ENCODE data around the gene NOL3. TPM values are rescaled to one million over a fixed set of nuclear protein-coding genes. Genes with fewer than 3 reads are reported as not detected.
A peak's percentile ranks its signal among the peaks of the same experiment; 100 is the strongest.

NOL3 gene
- total RNA-seq, 2 experiments from 2014 or later, result 14.8 to 20.1 TPM

DNA sequence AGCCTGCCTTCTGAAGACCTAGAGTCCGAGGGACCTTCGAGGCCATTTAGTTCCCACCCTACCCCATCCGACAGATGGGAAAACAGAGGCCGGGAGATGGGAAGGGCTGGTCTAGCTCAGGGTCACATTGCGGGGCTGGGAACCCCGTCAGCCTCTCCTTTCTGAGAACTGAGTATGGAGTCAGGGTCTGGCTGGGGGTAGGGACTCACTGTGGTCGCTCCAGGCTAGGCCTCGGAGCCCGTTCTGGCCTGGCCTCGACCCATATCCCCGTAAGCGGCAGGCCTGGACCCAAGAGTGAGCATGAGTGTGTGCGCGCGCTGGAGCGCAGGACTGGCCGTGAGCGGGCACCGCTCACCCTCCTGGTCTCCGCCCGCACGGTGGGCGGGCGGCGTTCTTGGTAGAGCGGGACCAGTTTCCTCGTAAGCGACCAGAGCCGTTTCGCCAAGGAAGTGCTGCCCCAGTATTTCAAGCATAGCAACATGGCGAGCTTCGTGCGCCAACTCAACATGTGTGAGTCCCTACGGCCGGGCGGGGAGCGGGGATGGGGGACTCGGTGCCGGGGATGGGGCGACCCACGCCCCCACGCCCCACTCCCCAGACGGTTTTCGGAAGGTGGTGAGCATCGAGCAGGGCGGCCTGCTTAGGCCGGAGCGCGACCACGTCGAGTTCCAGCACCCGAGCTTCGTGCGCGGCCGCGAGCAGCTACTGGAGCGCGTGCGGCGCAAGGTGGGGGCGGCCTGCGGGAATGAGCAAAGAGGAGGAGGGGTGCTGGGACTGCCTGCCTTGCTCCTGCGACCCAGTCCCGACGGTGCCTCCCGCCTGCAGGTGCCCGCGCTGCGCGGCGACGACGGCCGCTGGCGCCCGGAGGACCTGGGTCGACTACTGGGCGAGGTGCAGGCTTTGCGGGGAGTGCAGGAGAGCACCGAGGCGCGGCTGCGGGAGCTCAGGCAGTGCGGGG, 4.9 kb upstream of the NOL3 start:
- CTCF ChIA-PET, result interaction anchor here (0.6 to 4.1 kb wide), 6 partner anchors 9 to 147 kb away, joined by 3 to 12 read pairs (median 5); partner anchors contain the start of gene B3GNT9
- Mint-ChIP-seq H3K9me3 (no peaks in the 10 kb centered on the region), H3K4me1 (ENCODE audit: low read depth) (peaks cover 39% of the 10 kb centered on the region), H3K36me3 (peaks cover 10% of the 10 kb centered on the region), H3K27ac (no peak overlapping the region), H3K4me3 (peak overlapping the region; percentile 12), H3K27me3 (peaks cover 43% of the 10 kb centered on the region)
- POLR2A ChIA-PET, result interaction anchor here (1.0 to 1.1 kb wide), 2 partner anchors 9 to 12 kb away, joined by 3 to 4 read pairs; no protein-coding TSS in a partner anchor
- intact Hi-C loops (cut with micrococcal nuclease), result no loop called here
- DNase-seq, result no peak

DNA sequence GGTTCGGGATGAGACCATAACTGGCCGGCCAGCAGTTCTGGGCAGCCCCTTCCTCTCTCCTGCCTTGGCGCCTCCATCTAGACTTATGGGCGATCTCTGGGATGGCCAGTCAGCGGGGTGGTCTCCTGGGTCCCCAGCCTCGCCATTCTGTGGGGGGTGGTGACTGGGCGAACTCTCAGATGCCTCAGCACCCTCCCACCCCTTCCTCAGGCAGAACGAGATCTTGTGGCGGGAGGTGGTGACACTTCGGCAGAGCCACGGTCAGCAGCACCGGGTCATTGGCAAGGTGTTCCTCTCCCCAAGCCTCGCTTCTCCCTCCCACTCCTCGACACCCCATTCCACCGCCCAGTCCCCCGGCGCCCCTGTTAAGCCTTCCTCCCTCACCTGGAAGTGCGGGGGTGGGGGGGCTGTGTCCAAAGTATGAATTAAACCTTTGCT, 4.2 kb upstream of the NOL3 start:
- intact Hi-C loops (cut with micrococcal nuclease), result no loop called here
- no peak for DNase-seq
- ChIA-PET CTCF (interaction anchor here (0.6 to 1.8 kb wide), 4 partner anchors 11 to 188 kb away, joined by 3 to 8 read pairs (median 5); partner anchors contain the start of gene B3GNT9), POLR2A (no interaction called here)
- Mint-ChIP-seq H3K27me3 (peaks cover 46% of the 10 kb centered on the region), H3K4me3 (peak overlapping the region; percentile 5), H3K27ac (no peak overlapping the region), H3K9me3 (no peaks in the 10 kb centered on the region), H3K4me1 (ENCODE audit: low read depth) (peaks cover 38% of the 10 kb centered on the region), H3K36me3 (peaks cover 8% of the 10 kb centered on the region)

DNA sequence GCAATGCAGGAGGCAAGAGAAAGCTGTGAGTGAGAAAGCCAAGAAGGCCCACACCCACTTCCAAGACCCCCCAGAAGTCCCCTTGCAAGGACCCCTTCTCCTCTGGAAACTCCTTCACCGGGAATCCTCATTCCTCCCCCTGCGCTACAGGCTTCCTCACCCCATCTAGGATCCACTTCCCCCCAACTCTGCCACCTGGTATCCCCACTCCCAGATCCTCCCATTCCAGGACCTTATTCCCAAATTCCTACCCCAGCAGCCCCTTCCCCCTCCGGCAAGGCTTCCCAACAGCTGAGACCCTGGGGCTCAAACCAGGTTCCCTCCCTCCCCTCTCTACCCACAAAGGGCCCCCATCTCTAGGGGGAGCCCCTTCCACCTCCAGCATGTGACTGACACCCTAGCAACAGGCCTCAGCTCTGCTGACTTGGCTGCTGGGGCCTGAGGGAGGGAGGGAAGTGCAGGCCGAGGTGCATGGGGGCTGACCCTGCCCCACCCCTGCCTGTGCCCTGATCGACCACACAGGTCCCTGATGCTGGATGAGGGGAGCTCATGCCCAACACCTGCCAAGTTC, 3.7 kb upstream of the NOL3 start:
- H3K9me3 Mint-ChIP-seq, result no peaks in the 10 kb centered on the region
- no peak for DNase-seq
- CTCF ChIA-PET, result interaction anchor here (1.0 kb wide), 1 partner anchor 189 kb away, joined by 3 read pairs; no protein-coding TSS in a partner anchor
- POLR2A ChIA-PET, result no interaction called here
- H3K36me3 Mint-ChIP-seq, result peaks cover 5% of the 10 kb centered on the region
- intact Hi-C loops (cut with micrococcal nuclease), result no loop called here
- H3K4me1 Mint-ChIP-seq (ENCODE audit: low read depth), result peaks cover 41% of the 10 kb centered on the region
- H3K4me3 Mint-ChIP-seq, result no peak overlapping the region
- H3K27me3 Mint-ChIP-seq, result peaks cover 50% of the 10 kb centered on the region
- H3K27ac Mint-ChIP-seq, result no peak overlapping the region

DNA sequence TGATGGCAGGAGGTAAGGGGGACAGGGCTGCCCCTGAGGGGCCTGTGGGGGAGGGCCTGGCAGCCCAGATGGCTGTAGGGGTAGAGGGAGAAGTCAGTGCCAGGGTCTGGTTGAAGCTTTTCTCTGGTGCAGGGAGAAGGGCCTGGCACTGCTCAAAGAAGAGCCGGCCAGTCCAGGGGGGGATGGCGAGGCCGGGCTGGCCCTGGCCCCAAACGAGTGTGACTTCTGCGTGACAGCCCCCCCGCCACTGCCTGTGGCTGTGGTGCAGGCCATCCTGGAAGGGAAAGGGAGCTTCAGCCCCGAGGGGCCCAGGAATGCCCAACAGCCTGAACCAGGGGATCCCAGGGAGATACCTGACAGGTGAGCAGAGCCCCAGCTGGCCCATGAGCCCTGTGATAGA, 2.8 kb upstream of the NOL3 start:
- Mint-ChIP-seq H3K4me3 (no peak overlapping the region), H3K36me3 (no peaks in the 10 kb centered on the region), H3K27me3 (peaks cover 50% of the 10 kb centered on the region), H3K9me3 (no peaks in the 10 kb centered on the region), H3K4me1 (ENCODE audit: low read depth) (peaks cover 34% of the 10 kb centered on the region), H3K27ac (no peak overlapping the region)
- CTCF ChIA-PET, result interaction anchor here (1.0 to 3.7 kb wide), 2 partner anchors 8 to 18 kb away, joined by 3 to 35 read pairs; partner anchors contain the start of genes FBXL8 and TRADD
- DNase-seq, result no peak
- intact Hi-C loops (cut with micrococcal nuclease), result no loop called here
- POLR2A ChIA-PET, result interaction anchor here (3.0 kb wide), 1 partner anchor 8 kb away, joined by 23 read pairs; the partner anchor contains the start of genes FBXL8 and TRADD

DNA sequence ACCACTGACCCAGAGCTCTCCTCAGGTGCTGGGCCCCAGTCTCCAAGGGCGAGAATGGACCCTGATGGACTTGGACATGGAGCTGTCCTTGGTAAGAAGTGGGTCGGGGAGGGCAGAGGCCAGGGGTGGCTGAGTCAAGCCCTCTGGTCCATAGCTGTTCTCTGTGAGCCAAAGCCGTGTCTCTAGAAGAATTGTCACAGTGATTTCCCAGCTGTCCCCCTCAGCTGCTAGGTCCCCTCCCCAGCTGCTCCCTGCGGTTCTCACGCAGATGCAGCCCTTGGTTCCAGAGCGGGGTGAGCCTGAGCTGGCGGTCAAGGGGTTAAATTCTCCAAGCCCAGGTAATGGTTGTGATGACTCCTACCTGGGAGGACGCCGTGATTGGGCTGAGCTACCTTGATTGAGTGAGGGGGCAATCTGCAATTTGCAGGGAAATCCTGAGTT, 1.3 kb upstream of the NOL3 start:
- Mint-ChIP-seq H3K27me3 (peaks cover 54% of the 10 kb centered on the region), H3K4me3 (no peak overlapping the region), H3K36me3 (no peaks in the 10 kb centered on the region), H3K27ac (no peak overlapping the region), H3K4me1 (ENCODE audit: low read depth) (peaks cover 41% of the 10 kb centered on the region), H3K9me3 (no peaks in the 10 kb centered on the region)
- DNase-seq, result no peak
- intact Hi-C loops (cut with micrococcal nuclease), result no loop called here
- ChIA-PET POLR2A (interaction anchor here (0.6 to 3.0 kb wide), 2 partner anchors 9 to 11 kb away, joined by 3 to 23 read pairs; partner anchors contain the start of genes FBXL8 and TRADD), CTCF (interaction anchor here (0.6 to 3.7 kb wide), 6 partner anchors 9 to 208 kb away, joined by 3 to 35 read pairs (median 5); partner anchors contain the start of genes B3GNT9, CES3, FBXL8 and TRADD)

DNA sequence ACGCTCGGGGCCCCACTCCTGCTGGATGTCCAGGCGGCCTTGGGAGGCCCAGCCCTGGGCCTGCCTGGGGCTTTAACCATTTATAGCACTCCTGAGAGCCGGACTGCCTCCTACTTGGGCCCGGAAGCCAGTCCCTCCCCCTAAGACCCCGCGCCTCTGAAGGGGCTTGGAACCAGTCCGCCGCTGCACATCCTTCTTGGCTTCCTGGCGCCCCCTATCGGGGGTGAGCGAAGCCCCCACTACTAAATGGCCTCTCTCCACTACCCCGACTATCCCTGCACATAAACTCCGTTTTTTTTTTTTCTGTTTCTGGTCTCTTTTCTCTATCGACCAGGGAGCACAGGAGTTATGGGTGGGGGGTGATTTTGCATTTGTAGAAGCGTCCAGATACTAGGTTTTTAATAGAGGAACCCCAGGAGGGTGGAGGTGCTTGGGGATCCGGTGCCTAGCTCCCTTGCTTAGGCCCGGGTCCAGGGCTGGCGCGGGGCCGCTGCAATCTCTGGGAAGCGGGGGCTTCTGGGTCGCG, 633 bp upstream of the NOL3 start:
- ChIA-PET POLR2A (interaction anchor here (3.0 kb wide), 1 partner anchor 10 kb away, joined by 23 read pairs; the partner anchor contains the start of genes FBXL8 and TRADD), CTCF (interaction anchor here (0.5 to 3.7 kb wide), 9 partner anchors 10 to 393 kb away, joined by 3 to 35 read pairs (median 5); partner anchors contain the start of genes B3GNT9, CTCF, FBXL8 and TRADD)
- H3K27me3 Mint-ChIP-seq, result peaks cover 50% of the 10 kb centered on the region
- H3K9me3 Mint-ChIP-seq, result no peaks in the 10 kb centered on the region
- DNase-seq, result peak; percentile 53
- intact Hi-C loops (cut with micrococcal nuclease), result loop anchor here (1.0 to 10.0 kb wide), 3 partner anchors 10 to 915 kb away; partner anchors contain the start of genes FBXL8, NFATC3 and TRADD
- H3K4me1 Mint-ChIP-seq (ENCODE audit: low read depth), result peaks cover 38% of the 10 kb centered on the region
- peak overlapping the region; percentile 76 for H3K4me3 Mint-ChIP-seq
- H3K27ac Mint-ChIP-seq, result peak overlapping the region; percentile 11
- no peaks in the 10 kb centered on the region for H3K36me3 Mint-ChIP-seq

DNA sequence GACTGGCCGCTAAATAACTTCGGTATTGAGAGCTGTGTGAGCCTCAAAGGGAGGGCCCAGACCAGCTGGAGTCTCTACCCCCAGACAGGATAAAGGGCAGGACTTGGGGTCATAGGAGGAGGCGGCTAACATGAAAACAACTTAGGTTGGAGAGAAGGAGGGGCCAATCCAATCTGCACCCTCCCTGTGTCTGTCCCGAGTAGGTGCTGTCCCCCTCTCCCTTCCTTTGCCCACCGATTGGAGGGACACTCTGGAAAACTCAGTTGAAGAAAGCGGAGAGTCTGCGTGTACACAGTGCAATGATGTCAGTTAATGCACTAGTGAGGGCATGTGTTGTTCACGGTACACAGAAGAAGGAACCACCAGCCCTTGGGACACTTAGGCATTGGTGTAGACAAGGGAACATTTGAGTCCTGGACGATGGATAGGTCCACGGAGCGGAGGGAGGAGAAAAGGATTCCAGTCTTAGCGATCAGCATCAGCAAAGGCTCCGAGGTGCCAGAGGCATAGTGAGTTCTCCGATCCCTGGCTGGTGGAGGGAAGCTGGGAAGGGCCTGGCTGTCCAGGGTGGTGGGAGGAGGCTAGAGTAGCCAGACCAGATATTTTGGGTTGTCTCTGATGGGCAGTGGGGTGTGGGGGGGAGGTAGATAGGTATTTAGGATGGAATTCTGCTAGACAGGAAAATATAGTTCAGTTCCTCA, 761 bp downstream of the NOL3 start:
- H3K4me3 Mint-ChIP-seq, result peak overlapping the region; percentile 67
- H3K27me3 Mint-ChIP-seq, result peaks cover 44% of the 10 kb centered on the region
- POLR2A ChIA-PET, result no interaction called here
- H3K9me3 Mint-ChIP-seq, result no peaks in the 10 kb centered on the region
- H3K4me1 Mint-ChIP-seq (ENCODE audit: low read depth), result peaks cover 34% of the 10 kb centered on the region
- DNase-seq, result no peak
- no peak overlapping the region for H3K27ac Mint-ChIP-seq
- intact Hi-C loops (cut with micrococcal nuclease), result loop anchor here (1.0 to 10.0 kb wide), 3 partner anchors 12 to 914 kb away; partner anchors contain the start of genes FBXL8, NFATC3 and TRADD
- CTCF ChIA-PET, result interaction anchor here (1.3 to 3.7 kb wide), 5 partner anchors 12 to 217 kb away, joined by 5 to 35 read pairs (median 14); partner anchors contain the start of genes B3GNT9, FBXL8 and TRADD
- no peaks in the 10 kb centered on the region for H3K36me3 Mint-ChIP-seq

DNA sequence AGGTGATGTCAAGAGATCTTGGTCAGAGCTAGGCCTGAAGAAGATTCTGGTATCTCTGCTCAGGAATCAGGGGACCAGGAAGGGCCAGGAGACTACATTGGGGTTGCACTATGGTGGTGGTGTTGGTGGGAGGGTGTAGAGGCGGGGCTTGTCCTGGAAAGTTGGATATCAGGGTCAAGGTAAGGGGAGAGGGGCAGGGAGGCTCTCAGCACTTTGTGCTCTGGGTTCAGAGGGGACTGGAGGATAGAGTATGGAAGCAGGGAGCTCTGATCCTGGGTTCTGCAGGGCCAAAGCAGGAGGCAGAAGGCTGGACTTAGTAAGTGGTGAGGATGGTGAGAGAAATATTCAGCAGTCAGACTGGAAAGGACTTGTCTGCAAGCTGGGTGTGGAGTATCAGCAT, 3.0 kb downstream of the NOL3 start:
- Mint-ChIP-seq H3K9me3 (no peaks in the 10 kb centered on the region), H3K4me3 (peak overlapping the region; percentile 64), H3K27me3 (peaks cover 31% of the 10 kb centered on the region), H3K4me1 (ENCODE audit: low read depth) (peaks cover 38% of the 10 kb centered on the region), H3K27ac (no peak overlapping the region), H3K36me3 (no peaks in the 10 kb centered on the region)
- ChIA-PET CTCF (interaction anchor here (2.0 to 5.1 kb wide), 5 partner anchors 9 to 155 kb away, joined by 8 to 39 read pairs (median 16); partner anchors contain the start of genes FBXL8, HSF4 and TRADD), POLR2A (interaction anchor here (1.1 kb wide), 1 partner anchor 9 kb away, joined by 4 read pairs; no protein-coding TSS in a partner anchor)
- intact Hi-C loops (cut with micrococcal nuclease), result loop anchor here (10.0 kb wide), 1 partner anchor 911 kb away; the partner anchor contains the start of gene NFATC3
- DNase-seq, result no peak

DNA sequence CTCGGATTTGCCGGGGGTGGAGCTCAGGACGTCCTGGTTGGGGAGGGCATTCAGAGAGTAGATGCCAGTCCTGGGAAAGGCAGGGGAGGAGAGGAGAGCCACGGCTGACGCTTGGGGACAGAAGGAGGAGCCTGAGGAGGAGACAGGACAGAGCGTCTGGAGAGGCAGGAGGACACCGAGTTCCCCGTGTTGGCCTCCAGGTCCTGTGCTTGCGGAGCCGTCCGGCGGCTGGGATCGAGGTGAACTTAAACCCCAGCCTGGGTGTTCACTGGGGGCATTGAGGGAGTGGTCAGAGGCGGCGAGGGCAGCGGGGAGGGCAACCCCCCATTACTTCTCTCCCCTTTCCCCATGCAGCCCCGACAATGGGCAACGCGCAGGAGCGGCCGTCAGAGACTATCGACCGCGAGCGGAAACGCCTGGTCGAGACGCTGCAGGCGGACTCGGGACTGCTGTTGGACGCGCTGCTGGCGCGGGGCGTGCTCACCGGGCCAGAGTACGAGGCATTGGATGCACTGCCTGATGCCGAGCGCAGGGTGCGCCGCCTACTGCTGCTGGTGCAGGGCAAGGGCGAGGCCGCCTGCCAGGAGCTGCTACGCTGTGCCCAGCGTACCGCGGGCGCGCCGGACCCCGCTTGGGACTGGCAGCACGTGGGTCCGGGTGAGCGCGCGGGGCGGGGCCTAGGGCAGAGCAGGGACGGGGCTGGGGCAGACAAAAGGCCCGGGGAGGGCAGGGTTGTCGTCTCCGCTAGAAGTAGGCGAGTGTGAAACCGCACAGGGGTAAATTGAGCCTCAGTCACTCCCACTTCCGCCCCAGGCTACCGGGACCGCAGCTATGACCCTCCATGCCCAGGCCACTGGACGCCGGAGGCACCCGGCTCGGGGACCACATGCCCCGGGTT, 3.7 kb downstream of the NOL3 start:
- intact Hi-C loops (cut with micrococcal nuclease), result loop anchor here (1.0 to 10.0 kb wide), 2 partner anchors 9 to 911 kb away; partner anchors contain the start of genes MATCAP1 and NFATC3
- ChIA-PET CTCF (interaction anchor here (0.9 to 5.1 kb wide), 9 partner anchors 10 to 157 kb away, joined by 3 to 39 read pairs (median 8); partner anchors contain the start of genes FBXL8, HSF4 and TRADD), POLR2A (interaction anchor here (0.8 to 1.3 kb wide), 5 partner anchors 8 to 70 kb away, joined by 3 to 4 read pairs (median 4); partner anchors contain the start of gene HSF4)
- peaks cover 25% of the 10 kb centered on the region for H3K27me3 Mint-ChIP-seq
- H3K36me3 Mint-ChIP-seq, result no peaks in the 10 kb centered on the region
- no peak overlapping the region for H3K27ac Mint-ChIP-seq
- DNase-seq, result peak; percentile 79
- H3K4me3 Mint-ChIP-seq, result peak overlapping the region; percentile 64
- H3K9me3 Mint-ChIP-seq, result no peaks in the 10 kb centered on the region
- H3K4me1 Mint-ChIP-seq (ENCODE audit: low read depth), result peaks cover 42% of the 10 kb centered on the region
